ENCODE data around the gene RPL41.
"Not testable (repeated sequence)": the region's sequence is repeated elsewhere in the genome, so short reads cannot be mapped to it uniquely, and the experiment has no call there.

Gene RPL41

DNA sequence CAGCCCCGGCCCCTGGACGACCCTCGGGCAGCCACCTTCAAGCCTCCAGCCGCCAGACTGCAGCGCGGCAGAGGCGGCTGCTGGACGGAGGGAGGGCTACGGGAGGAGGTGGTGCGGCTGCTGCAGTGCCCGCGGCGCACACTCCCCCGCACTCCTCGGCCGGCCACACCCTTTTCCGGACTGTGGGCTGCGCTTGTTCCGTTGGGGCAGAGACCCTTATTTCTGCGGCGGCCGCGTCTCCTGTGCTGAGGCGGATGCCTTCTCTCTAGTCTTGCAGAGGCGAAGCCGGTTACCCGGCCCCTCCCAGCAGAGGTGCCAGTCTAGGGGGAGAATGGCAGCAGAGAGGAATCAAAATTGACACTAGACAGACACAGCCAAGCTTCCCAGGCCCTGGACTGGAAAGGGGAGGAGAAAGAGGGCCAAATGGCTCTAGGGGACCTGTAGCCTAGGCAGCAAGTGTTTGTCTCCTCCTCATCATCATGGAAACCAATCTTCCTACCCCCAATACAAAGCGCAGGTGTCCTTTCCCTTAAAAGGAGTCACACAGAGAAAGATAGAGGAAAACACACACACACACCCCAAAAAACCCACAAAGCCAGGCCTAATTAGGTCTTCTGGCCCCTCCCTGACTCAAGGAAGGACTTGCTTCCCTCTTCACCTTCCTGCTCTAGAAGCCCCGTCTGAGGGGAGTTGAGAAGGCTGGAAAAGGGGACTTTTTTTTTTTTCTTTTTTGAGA, 12.9 kb downstream of the RPL41 start:
- peak; percentile 72 to 84 for DNase-seq

DNA sequence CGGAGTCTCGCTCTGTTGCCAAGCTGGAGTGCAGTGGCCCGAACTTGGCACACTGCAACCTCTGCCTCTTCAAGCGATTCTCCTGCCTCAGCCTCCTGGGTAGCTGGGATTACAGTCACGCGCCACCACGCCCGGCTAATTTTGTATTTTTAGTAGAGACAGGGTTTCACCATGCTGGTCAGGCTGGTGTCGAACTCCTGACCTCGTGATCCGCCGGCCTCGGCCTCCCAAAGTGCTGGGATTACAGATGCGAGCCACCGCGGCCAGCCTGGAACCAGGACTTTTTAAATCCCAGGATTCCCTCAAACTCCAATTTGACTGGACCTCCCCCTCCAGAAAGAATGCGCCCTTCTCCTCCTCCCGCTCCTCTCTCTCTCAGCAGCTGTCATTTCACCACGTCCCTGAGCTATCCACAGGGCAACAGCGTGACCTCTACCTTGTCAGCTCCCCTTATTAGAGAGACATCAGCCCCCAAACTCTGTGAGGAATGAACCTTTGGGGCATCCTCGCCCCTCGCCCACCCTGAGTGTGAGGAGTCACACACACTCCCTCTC, 13.6 kb downstream of the RPL41 start:
- DNase-seq = no peak

DNA sequence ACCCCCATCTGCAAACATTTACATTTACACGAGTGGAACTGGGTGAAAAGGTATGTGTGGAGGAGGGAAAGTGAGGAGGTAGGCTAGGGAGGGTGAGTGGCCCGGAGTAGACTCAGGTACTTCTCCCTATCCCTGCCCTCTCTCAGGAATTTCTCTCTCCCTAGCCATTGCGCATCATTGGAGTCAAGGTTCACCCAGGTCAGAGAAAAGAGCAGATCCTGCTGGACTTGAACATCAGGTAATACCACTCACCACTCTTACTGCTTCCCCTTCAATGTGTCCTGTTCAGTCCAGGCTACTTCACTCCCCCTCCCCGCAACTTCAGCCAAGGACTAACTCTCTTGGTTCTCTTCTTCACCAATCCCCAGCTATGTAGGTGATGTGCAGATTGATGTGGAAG, 14.4 kb downstream of the RPL41 start:
- DNase-seq = no peak

DNA sequence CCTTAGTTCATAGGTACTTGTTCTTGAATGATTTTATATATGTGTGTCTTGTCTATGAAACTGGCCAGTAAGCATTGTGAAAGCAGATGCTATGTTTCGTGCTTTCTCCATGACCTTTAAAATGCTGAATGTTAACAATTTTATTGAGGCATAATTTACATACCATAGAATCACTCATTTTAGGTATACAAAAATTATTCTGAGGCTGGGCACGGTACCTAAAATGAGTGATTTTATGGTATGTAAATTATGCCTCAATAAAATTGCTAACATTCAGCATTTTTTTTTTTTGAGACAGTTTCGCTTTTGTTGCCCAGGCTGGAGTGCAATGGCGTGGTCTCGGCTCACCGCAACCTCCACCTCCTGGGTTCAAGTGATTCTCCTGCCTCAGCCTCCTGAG, 18.5 kb downstream of the RPL41 start:
- DNase-seq = no peak

DNA sequence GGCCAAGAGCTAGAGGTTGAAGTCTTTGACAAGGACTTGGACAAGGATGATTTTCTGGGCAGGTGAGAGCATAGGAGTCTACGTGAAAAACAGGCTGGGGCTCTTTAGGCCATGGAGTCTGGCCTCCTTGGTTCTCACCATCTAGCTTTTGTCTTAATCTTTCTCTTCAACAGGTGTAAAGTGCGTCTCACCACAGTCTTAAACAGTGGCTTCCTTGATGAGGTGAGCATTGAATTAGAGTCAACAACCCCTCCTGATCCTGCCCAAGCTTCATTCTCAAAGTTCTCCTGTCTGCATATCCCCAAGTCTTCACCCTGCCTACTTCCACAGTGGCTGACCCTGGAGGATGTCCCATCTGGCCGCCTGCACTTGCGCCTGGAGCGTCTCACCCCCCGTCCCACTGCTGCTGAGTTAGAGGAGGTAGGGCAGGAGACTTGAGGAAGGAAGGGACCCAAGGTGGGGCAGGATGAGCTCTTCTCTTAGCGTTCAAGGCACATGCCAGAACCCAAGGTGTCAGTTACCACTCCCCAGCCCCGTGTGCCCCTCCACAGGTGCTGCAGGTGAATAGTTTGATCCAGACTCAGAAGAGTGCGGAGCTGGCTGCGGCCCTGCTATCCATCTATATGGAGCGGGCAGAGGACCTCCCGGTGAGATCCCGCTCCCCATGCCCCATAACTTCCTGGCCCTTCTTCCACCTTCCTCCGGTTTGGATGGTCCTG, 21.6 kb downstream of the RPL41 start:
- no peak for DNase-seq

DNA sequence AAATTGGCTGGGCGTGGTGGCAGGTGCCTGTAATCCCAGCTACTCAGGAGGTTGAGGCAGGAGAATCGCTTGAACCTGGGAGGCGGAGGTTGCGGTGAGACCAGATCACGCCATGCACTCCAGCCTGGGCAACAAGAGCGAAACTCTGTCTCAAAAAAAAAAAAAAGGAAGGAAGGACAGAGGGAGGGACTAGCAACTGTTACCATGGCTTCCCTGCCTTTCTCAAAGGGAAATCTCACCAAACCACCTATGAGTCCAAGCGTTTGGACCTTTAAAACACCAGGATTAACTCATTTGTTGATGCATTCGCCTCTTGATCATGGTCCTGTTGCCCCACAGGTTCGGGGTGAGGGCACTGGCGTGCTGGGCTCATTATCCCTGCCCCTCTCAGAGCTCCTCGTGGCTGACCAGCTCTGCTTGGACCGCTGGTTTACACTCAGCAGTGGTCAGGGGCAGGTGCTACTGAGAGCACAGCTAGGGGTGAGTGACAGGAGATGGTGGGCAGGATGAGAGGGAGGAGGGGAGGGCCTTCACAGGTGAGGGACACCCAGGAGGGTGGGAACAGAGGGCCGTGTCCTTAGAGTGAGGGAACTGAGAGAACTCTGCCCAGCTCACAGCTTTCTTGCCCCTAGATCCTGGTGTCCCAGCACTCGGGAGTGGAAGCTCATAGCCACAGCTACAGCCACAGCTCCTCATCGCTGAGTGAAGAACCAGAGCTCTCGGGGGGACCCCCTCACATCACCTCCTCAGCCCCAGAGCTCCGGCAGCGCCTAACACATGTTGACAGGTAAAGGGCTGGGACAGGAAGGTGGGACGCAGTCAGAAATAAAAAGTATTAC, 25.7 kb downstream of the RPL41 start:
- DNase-seq = no peak

DNA sequence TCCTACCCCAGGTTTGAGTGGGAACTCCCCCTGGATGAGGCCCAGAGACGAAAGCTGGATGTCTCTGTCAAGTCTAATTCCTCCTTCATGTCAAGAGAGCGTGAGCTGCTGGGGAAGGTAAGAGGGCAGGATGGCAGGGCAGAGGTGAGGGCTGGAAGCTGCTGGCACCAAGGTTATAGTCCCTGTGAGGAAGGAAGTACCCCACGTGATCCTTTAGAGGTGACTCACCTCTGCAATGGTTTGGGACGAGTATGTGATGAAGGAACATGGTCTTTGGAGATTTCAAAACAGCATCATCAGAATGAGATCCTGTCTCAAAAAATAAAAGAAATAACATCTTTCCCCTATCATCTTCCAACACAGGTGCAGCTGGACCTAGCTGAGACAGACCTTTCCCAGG, 26.8 kb downstream of the RPL41 start:
- no peak for DNase-seq

DNA sequence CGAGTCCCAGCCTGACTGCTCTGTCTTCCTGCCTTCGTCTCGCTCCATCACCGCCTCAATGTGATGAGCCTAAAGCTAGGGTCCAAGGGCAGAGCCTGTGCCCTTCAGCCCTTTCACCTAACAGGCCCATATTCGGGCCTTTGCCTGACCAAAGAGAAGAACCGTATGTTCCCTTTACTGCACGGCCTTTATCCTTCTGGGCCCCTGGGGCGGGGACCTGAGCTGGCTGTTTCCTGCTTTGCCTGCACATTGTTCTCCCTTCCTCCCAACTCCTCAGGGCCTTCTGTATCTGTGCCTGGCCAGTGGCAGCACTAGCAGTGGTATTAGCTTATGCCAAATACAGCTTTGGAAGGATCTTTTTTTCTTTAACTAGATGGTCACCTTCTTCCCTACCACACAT, 27.4 kb downstream of the RPL41 start:
- no peak for DNase-seq

DNA sequence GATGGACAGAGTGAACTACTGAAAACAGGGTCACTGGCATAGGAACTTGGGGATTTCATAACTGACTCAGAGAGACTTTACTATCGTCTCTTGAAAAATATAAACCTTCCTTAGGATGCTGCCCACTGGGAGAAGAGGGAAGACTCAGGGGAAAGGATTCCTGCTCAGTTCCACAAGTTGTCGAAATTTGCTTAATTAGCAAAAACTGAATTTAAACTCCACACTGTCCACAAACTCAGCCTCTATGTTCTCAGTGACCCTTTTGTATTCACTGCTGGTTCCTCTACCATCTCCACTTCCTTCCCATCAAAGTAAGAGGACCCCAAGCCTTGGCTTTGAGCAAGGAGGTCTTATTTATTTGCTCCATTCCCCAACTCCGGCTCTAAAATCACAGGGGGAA, 28.8 kb downstream of the RPL41 start:
- DNase-seq = no peak

DNA sequence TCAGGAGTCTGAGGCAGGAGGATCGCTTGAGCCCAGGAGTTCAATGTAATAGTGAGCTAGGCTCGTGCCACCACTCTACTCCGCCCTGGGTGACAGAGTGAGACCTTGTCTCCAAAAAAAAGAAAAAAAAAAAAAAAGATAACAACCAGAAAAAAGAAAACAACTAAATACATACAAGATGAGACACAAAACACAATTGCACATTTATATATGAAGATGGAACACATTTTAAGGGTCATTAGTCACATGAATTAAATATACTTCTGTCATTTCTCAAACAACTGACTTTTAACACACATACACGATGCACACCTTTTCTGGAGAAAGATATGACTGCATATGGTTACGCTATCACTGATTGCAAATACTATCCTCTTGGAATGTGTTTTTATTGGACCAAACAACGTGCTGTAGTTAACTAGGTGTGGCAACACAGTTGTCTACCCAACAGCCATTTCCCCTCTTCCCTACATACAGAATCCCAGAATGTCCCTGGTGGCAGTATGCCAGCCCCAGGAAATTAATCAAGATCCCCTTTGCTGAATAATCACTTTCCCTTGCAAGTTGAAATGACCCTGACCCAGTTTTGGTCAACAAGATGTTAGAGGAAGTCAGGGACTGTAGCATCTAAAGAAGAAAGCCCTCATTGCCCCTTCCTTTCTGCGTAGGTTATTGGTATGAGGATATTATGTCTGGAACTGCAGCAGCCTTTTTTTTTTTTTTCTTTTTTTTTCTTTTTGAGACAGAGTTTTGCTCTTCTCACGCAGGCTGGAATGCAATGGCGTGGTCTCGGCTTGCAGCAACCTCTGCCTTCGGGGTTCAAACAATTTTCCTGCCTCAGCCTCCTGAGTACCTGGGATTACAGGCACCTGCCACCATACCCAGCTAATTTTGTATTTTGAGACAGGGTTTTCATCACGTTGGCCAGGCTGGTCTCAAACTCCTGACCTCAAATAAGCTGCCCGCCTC, 30.3 kb downstream of the RPL41 start:
- DNase-seq = no peak

DNA sequence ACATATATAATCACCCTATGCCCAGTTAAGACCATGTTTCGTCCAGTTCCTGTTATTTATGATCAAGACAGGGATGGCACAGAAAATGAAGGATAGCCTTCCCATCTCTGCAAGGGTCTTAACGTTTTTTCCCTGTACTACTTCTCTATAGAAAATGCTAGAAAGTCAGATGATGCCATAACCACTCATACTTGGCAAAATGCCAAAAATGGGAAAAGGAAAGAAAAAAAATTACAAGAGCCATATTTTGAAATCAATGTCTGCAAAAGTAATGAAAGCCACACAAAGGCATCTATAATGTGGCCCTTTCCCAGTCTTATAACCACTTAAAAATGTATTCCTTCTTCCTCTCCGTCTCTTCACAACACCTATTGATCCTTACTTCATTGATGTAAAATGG, 34.1 kb downstream of the RPL41 start:
- no peak for DNase-seq

DNA sequence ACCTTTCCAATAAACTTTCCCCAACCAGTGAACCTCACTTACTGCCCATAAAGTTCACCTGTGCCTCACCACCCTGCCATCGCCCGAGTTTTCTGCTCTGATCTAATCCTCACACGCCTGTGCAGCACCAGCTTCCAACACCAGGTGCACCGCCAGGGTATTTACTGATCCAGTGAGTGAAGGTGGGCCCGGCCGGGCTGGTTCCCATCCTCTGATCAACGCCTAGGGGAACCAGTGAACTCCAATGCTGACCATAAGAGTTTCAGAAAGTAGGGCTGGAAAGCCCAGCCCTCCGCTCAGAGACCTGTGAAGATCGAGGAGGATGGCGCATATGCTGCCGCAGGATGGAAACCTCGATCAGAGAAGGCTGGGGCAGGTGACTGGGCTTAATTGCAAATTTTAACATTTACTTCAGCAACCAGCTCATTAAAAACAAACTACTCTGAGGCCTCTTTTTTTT, 35.3 kb downstream of the RPL41 start:
- peak; percentile 51 to 71 for DNase-seq

DNA sequence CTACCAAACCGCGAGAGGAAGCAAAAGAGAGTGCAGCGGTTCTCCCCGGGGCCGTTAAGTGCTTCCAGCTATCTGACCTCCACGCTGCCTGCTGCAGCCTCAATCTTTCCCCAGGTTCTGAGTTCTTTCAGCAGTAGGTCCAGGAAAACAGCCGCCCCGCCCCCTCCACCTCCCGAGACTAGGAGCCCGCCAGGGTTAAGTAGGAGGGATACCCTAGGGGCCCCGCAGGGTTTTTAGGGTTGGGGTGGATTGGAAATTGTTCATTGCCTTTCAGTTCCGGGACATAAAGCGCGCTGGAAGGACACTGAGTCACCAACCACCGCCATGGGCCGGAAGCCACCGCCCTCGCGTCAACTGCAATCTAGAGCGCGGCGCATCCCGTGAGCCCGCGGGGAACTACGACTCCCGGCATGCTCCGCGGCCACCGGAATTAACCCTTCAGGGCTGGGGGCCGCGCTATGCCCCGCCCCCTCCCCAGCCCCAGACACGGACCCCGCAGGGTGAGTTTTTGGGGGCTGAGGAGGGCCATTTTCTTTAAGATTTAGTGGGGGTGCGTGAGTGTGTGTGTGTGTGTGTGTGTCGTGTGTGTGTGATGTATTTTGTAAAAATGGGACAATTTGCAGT, 35.8 kb downstream of the RPL41 start, which contains the start of gene MYL6B:
Gene MYL6B, plus strand, starts transcription at position 456 of the 624 bp plus-strand sequence. CDS start 1,332 bp downstream, outside the sequence.
- DNase-seq = peak; percentile 88 to 92

DNA sequence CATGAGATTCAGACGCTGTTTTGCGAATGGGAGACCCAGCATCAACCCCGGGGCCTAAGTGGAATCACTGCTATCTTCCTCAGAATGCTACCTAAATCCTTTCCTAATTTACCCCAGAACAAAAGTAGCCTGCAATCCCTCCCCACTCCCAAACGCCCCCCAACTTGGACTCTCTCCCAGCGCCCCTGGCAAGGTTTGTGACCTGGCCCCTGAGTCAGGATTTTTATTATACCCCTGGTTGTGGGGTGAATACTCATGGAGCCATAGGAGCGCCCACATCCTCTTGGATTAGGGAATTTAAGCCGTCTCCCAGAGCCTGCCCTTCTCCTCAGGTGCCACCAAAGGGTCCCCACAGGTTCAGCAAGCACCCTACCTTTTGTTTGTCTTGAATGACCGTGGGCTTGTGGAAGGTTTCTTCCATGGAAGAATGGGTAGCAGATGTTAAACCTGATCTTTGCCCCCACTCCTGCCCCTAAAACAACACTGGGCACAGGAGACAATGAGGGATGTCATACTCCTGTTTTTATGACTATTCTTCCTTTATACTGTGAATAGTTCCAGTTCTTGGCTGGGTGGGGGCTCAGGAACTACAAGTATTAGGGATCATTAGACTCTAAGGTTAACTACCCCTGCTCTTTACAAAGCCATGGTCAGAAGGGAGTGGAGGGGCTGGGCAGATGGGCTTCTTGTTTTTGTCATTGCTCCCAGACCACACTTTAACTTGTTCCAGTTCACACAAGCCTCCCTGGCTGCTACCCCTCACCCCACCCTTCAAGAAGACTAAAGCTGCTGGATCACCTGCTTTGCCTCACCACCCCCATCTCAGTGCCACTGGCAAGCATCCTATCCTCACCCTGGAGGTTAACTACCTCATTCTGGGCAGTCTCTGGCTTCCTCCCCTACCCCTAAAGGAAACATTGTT, 36.6 kb downstream of the RPL41 start:
- no peak for DNase-seq

DNA sequence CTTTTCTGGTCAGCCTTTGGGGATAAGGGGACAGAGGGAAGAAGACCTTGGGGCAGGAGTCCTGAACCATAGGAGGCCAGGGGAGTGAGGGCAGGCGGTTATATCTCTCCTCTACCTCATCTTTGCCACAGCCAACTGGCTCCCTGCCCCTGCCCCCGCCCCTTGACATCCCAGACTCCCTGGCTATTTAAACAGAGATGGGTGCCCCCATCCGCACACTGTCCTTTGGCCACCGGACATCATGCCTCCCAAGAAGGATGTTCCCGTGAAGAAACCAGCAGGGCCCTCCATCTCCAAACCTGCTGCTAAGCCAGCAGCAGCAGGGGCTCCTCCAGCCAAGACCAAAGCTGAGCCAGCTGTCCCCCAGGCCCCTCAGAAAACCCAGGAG, 37.2 kb downstream of the RPL41 start:
- DNase-seq = no peak

DNA sequence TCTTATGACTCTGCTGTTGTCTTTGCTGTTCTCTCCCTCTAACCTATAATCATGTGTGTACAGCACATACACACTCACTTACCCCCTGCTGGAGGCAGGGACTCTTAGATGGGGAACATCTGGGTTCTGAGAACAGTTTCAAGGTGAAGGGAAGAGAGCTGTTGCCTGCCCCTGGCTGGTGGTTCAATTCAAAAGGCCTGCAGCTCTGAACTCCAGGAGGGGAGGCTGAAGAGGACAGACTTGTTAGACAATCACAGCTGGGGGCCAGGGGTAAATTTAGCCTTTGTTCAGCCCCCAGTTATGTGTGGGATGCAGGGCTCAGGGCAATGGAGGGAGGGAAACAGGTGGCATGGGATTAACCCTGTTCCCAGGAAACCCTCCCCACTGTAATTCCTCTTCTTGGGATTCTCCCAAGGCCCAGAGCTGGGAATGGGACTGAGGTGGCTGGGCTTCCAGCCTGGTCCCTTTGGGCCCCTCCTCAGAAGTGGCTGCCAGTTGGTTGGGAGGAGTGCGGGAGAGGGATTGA, 37.9 kb downstream of the RPL41 start:
- DNase-seq = no peak

DNA sequence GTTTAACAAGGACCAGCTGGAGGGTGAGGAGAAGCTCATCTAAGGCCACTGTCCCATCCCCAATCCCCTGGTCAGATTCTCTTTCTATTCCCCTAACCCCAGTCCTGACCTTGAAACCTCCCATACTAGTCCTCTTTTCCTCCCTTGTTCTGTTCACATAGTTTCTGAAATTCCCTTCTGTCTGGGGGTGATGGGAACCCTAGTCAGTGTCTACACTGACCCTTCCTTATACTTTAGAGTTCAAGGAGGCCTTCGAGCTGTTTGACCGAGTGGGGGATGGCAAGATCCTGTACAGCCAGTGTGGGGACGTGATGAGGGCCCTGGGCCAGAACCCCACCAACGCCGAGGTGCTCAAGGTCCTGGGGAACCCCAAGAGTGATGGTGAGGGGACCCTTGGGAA, 38.4 kb downstream of the RPL41 start:
- no peak for DNase-seq

DNA sequence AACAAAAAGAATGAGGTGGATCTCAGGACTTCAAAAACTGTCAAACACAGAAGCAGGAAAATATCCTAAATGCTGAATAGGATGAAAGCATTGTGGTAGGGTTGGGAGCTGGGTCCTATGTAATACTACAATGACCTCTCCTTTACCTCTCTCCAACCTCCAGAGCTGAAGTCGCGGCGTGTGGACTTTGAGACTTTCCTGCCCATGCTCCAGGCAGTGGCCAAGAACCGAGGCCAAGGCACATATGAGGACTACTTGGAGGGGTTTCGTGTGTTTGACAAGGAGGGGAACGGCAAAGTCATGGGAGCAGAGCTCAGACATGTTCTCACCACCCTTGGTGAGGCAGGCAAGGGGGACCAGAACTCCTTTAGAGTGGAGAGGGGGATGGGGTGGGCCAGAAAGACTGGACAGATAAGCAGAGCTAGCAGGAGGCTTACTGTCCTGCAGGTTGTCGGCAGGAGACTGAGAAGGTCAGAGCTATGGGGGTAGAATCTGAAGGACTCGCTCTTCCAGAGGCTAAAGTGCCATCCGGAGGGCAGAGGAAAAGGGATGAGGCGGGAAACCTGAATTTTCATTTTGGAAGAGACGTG, 38.9 kb downstream of the RPL41 start:
- no peak for DNase-seq

DNA sequence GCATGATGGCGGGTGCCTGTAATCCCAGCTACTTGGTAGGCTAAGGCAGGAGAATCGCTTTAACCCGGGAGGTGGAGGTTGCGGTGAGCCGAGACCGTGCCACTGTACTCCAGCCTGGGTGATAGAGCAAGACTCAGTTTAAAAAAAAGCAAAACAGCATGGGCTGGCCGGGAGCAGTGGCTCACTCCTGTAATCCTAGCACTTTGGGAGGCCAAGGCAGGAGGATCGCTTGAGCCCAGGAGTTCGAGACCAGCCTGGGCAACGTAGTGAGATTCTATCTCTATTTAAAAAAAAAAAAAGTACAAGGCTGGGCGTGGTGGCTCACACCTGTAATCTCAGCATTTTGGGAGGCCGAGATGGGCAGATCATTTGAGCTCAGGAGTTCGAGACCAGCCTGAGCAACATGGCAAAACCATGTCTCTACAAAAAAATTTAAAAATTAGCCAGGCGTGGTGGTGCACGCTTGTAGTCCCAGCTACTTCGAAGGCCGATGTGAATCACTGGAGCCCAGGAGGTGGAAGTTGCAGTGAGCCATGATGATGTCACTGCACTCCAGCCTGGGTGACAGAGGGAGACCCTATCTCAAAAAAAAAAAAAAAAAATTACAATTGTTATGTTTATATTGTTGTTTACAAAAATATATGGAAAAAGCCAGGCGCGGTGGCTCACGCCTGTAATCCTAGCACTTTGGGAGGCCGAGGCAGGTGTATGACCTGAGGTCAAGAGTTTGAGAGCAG, 40.2 kb downstream of the RPL41 start:
- DNase-seq = not testable (repeated sequence)
